ENCODE measurements around the gene CCDC50. TPM values are rescaled to one million over a fixed set of nuclear protein-coding genes. Genes with fewer than 3 reads are reported as not detected.
A peak's percentile ranks its signal among the peaks of the same experiment; 100 is the strongest.

Gene CCDC50
- total and polyA plus RNA-seq, 10 of the 15 experiments (the other 5 are each of a cell fraction or from before 2014, with no cell fraction given) = 46.7 to 150 (median 125) TPM

- RAD21 ChIA-PET (ENCODE audit: unreplicated experiment) = interaction anchor here (1.3 to 3.2 kb wide), 5 partner anchors 8 to 15 kb away, joined by 3 to 23 read pairs (median 8); no protein-coding TSS in a partner anchor
- H3K27ac ChIP-seq (ENCODE audit: control insufficient read depth, insufficient read depth) = no peak overlapping the region
- H3K9me3 ChIP-seq (replicated peaks; ENCODE audit: control insufficient read depth, insufficient read depth, low read length) = no peaks in the 10 kb centered on the region
- H2AFZ ChIP-seq (ENCODE audit: control insufficient read depth, low read depth, low read length) = no peak overlapping the region
- FAIRE-seq (no peak), DNase-seq (ENCODE audit: low read depth, low spot score) (no peak), ATAC-seq (no peak)
- in situ Hi-C loops (cut with MboI) = no loop called here
- POLR2A ChIA-PET = interaction anchor here (0.9 to 5.2 kb wide), 3 partner anchors 8 to 12 kb away, joined by 3 to 49 read pairs (median 12); no protein-coding TSS in a partner anchor
- no peak overlapping the region for H3K4me3 ChIP-seq
- CTCF ChIA-PET = interaction anchor here (0.8 to 2.3 kb wide), 5 partner anchors 9 to 109 kb away, joined by 3 to 8 read pairs (median 6); no protein-coding TSS in a partner anchor
- no peak for TF ChIP-seq ZBTB4 (CRISPR knock-in tag; IDR thresholded peaks at IDR 0.05)
- H4K20me1 ChIP-seq (ENCODE audit: control insufficient read depth, insufficient read depth) = no peaks in the 10 kb centered on the region; the same call in 1 of the 2 replicates
- no peaks in the 10 kb centered on the region for H3K36me3 ChIP-seq (ENCODE audit: control insufficient read depth in 2 of 2, insufficient read depth in 2 of 2, low read length in 1 of 2)
- intact Hi-C loops (cut with micrococcal nuclease; ENCODE audit: unreplicated experiment) = no loop called here
- WGBS (ENCODE audit: insufficient coverage, insufficient replicate concordance, low lambda C conversion rate, missing lambda C conversion rate) = 49% methylated on average over 3 of the region's 3 CpGs
- no peak overlapping the region for H3K9ac ChIP-seq (ENCODE audit: control insufficient read depth, insufficient read depth, low read length)
- H3K4me1 ChIP-seq (ENCODE audit: control insufficient read depth, insufficient read depth, low read length) = no peaks in the 10 kb centered on the region; the same call in 1 of the 2 replicates
- H3K79me2 ChIP-seq (ENCODE audit: control insufficient read depth, insufficient read depth, low read length) = peaks cover 29% of the 10 kb centered on the region
- SMC1A ChIA-PET (ENCODE audit: uncharacterized antibody, unreplicated experiment) = interaction anchor here (0.5 to 3.7 kb wide), 12 partner anchors 9 to 246 kb away, joined by 3 to 51 read pairs (median 4); partner anchors contain the start of gene UTS2B
- H3K27me3 ChIP-seq (replicated peaks in 1 of 2; ENCODE audit: control insufficient read depth in 2 of 2, insufficient read depth in 2 of 2, low read length in 1 of 2) = no peaks in the 10 kb centered on the region
- no peak overlapping the region for H3K4me2 ChIP-seq (ENCODE audit: control insufficient read depth, insufficient read depth)
- BruUV-seq (replicated peaks) = no TSS peak
These were observed 18.0 kb downstream of the CCDC50 start for GRCh38 chr3:191347228-191347627.

- peaks cover 30% of the 10 kb centered on the region for H3K79me2 ChIP-seq (ENCODE audit: control insufficient read depth, insufficient read depth, low read length)
- H2AFZ ChIP-seq (ENCODE audit: control insufficient read depth, low read depth, low read length) = no peak overlapping the region
- H3K9ac ChIP-seq (ENCODE audit: control insufficient read depth, insufficient read depth, low read length) = no peak overlapping the region
- in situ Hi-C loops (cut with MboI) = no loop called here
- H3K36me3 ChIP-seq (ENCODE audit: control insufficient read depth in 2 of 2, insufficient read depth in 2 of 2, low read length in 1 of 2) = no peaks in the 10 kb centered on the region
- H4K20me1 ChIP-seq (ENCODE audit: control insufficient read depth, insufficient read depth) = no peaks in the 10 kb centered on the region; the same call in 1 of the 2 replicates
- no peak for TF ChIP-seq NKRF (conservative IDR thresholded peaks at IDR 0.05)
- TF ChIP-seq SUPT20H (IDR thresholded peaks at IDR 0.05; ENCODE audit: borderline replicate concordance, control insufficient read depth, low read depth, low read length) = no peak
- no peak overlapping the region for H3K4me2 ChIP-seq (ENCODE audit: control insufficient read depth, insufficient read depth)
- intact Hi-C loops (cut with micrococcal nuclease; ENCODE audit: unreplicated experiment) = no loop called here
- no peak for FAIRE-seq
- WGBS (ENCODE audit: insufficient coverage, insufficient replicate concordance, low lambda C conversion rate, missing lambda C conversion rate) = 4% methylated on average over 1 of the region's 1 CpG
- H3K27me3 ChIP-seq (replicated peaks in 1 of 2; ENCODE audit: control insufficient read depth in 2 of 2, insufficient read depth in 2 of 2, low read length in 1 of 2) = no peaks in the 10 kb centered on the region
- ChIA-PET POLR2A (interaction anchor here (1.2 to 5.2 kb wide), 3 partner anchors 9 to 15 kb away, joined by 4 to 49 read pairs (median 12); no protein-coding TSS in a partner anchor), RAD21 (ENCODE audit: unreplicated experiment) (interaction anchor here (0.8 to 3.2 kb wide), 6 partner anchors 8 to 85 kb away, joined by 3 to 23 read pairs (median 4); no protein-coding TSS in a partner anchor), CTCF (interaction anchor here (0.8 to 2.3 kb wide), 6 partner anchors 8 to 110 kb away, joined by 3 to 8 read pairs (median 4); no protein-coding TSS in a partner anchor), SMC1A (ENCODE audit: uncharacterized antibody, unreplicated experiment) (interaction anchor here (0.5 to 3.7 kb wide), 13 partner anchors 10 to 103 kb away, joined by 3 to 51 read pairs (median 4); partner anchors contain the start of gene UTS2B)
- no peak for DNase-seq (ENCODE audit: low read depth, low spot score)
- peaks cover under 1% of the 10 kb centered on the region; the same call in 1 of the 2 replicates for H3K4me1 ChIP-seq (ENCODE audit: control insufficient read depth, insufficient read depth, low read length)
- no peak overlapping the region for H3K4me3 ChIP-seq
- ATAC-seq = peak; percentile 36
- no TSS peak for BruUV-seq (replicated peaks)
- no peak overlapping the region for H3K27ac ChIP-seq (ENCODE audit: control insufficient read depth, insufficient read depth)
- no peaks in the 10 kb centered on the region for H3K9me3 ChIP-seq (replicated peaks; ENCODE audit: control insufficient read depth, insufficient read depth, low read length)
These were observed 18.9 kb downstream of the CCDC50 start for GRCh38 chr3:191348098-191348497.

Data from GM12878 (cell line).